HepG2 (cell line): ENCODE data around the gene MFAP4. TPM values are rescaled to one million over a fixed set of nuclear protein-coding genes. Genes with fewer than 3 reads are reported as not detected.

Source experiments
- ARID4A ChIP-seq: sonication (generic); formaldehyde crosslinking; IDR thresholded peaks from 2 replicates; pipeline ENCODE4 v1.5.0; 2020; ENCODE audit warnings: mild to moderate bottlenecking, missing genetic modification reagents, borderline replicate concordance
- ARNT2 ChIP-seq: sonication (generic); formaldehyde crosslinking; IDR thresholded peaks from 2 replicates; pipeline ENCODE4 v1.8.0; 2022; ENCODE audit warnings: mild to moderate bottlenecking, low read depth, missing genetic modification reagents, moderate library complexity
- ASH2L ChIP-seq: fragments of 300-600, 200-600 bp; sonication (generic); IDR thresholded peaks from 2 replicates; pipeline ENCODE4 v1.7.0; 2017; ENCODE audit warnings: low read depth, mild to moderate bottlenecking, moderate library complexity, mixed read lengths, low read length; ENCODE audit not compliant: insufficient read length
- ATF7-NPFF ChIP-seq: sonication (generic); formaldehyde crosslinking; IDR thresholded peaks from 2 replicates; pipeline ENCODE4 v1.8.1; 2023; ENCODE audit warnings: mild to moderate bottlenecking, low read depth, missing genetic modification reagents, moderate library complexity
- MXD4 ChIP-seq: IDR thresholded peaks from 2 replicates; pipeline ENCODE4 v1.6.1; 2016; ENCODE audit warnings: mild to moderate bottlenecking, missing biosample characterization, missing genetic modification reagents
- NR0B2 ChIP-seq: sonication (generic); formaldehyde crosslinking; IDR thresholded peaks from 2 replicates; pipeline ENCODE4 v1.4.0; 2020; ENCODE audit warnings: mild to moderate bottlenecking, missing genetic modification reagents
- PHF5A ChIP-seq: IDR thresholded peaks from one replicate; pipeline ENCODE4 v1.6.1; 2018; ENCODE audit warnings: low read depth, missing genetic modification reagents; ENCODE audit not compliant: unreplicated experiment
- SKI ChIP-seq: fragments of 450-650 bp; IDR thresholded peaks from one replicate; pipeline ENCODE4 v1.6.1; 2018; ENCODE audit warnings: mild to moderate bottlenecking; ENCODE audit not compliant: partially characterized antibody
- SP1 ChIP-seq, 2 experiments: fragments of 450-650 bp in 1 of 2; sonication (generic) in 1 of 2; formaldehyde crosslinking in 1 of 2; IDR thresholded peaks; 2 replicates each; pipeline versions ENCODE4 v1.4.0 to v1.6.1; 2016 to 2020; ENCODE audit warnings: missing genetic modification reagents in 1 of 2
- SP2 ChIP-seq: sonication (generic); formaldehyde crosslinking; IDR thresholded peaks from 2 replicates; pipeline ENCODE4 v1.5.1; 2020; ENCODE audit warnings: mild to moderate bottlenecking, missing genetic modification reagents
- THYN1 ChIP-seq: sonication (generic); formaldehyde crosslinking; IDR thresholded peaks from 2 replicates; pipeline ENCODE4 v1.8.1; 2023; ENCODE audit warnings: low read depth, mild to moderate bottlenecking, moderate library complexity, missing genetic modification reagents, borderline replicate concordance
- ZFP37 ChIP-seq: sonication (generic); formaldehyde crosslinking; IDR thresholded peaks from 2 replicates; pipeline ENCODE4 v1.4.0; 2020; ENCODE audit warnings: missing genetic modification reagents, borderline replicate concordance
- ZNF749 ChIP-seq: sonication (generic); formaldehyde crosslinking; IDR thresholded peaks from 2 replicates; pipeline ENCODE4 v1.8.0; 2022; ENCODE audit warnings: mild to moderate bottlenecking, missing genetic modification reagents, moderate library complexity, borderline replicate concordance
- ZNF777 ChIP-seq: sonication (generic); formaldehyde crosslinking; IDR thresholded peaks from 2 replicates; pipeline ENCODE4 v1.4.0; 2020; ENCODE audit warnings: missing genetic modification reagents
- ZNF891 ChIP-seq: sonication (generic); formaldehyde crosslinking; IDR thresholded peaks from 2 replicates; pipeline ENCODE4 v1.5.0; 2020; ENCODE audit warnings: mild to moderate bottlenecking, missing genetic modification reagents
- polyA plus RNA-seq, 8 experiments: library from polyadenylated mRNA; depleted of rRNA in 3 of 8; stranded (reverse) in 7 of 8; unstranded in 1 of 8; fragments of >200 nt; fragmentation: Illumina TruSeq in 4 of 8; extraction: Trizol in 4 of 8; gene quantifications; 2 replicates each; pipeline versions ENCODE4 v1.2.1 to v1.2.3, GENCODE V29; 2011 to 2016; ENCODE audit warnings: low read depth in 4 of 8, missing spikeins in 1 of 8, mixed read lengths in 1 of 8; ENCODE audit not compliant: insufficient read depth in 1 of 8
- total RNA-seq, 5 experiments: library from RNA; depleted of rRNA; stranded (reverse); fragments of >200 nt; fragmentation: Illumina TruSeq; extraction: Trizol; gene quantifications; 2 replicates each; pipeline ENCODE4 v1.2.3, GENCODE V29; 2016; ENCODE audit warnings: low read depth in 1 of 5
- TF ChIP-seq, protein P1 (sequence below): sonication (generic); formaldehyde crosslinking; IDR thresholded peaks from 2 replicates; pipeline ENCODE4 v1.9.0; 2022; ENCODE audit warnings: missing genetic modification reagents, mild to moderate bottlenecking, borderline replicate concordance

The MFAP4 gene
- total and polyA plus RNA-seq, 2 of the 13 experiments (the other 11 are each of a cell fraction or from before 2014, with no cell fraction given): 0.08 TPM; not detected in 1

DNA sequence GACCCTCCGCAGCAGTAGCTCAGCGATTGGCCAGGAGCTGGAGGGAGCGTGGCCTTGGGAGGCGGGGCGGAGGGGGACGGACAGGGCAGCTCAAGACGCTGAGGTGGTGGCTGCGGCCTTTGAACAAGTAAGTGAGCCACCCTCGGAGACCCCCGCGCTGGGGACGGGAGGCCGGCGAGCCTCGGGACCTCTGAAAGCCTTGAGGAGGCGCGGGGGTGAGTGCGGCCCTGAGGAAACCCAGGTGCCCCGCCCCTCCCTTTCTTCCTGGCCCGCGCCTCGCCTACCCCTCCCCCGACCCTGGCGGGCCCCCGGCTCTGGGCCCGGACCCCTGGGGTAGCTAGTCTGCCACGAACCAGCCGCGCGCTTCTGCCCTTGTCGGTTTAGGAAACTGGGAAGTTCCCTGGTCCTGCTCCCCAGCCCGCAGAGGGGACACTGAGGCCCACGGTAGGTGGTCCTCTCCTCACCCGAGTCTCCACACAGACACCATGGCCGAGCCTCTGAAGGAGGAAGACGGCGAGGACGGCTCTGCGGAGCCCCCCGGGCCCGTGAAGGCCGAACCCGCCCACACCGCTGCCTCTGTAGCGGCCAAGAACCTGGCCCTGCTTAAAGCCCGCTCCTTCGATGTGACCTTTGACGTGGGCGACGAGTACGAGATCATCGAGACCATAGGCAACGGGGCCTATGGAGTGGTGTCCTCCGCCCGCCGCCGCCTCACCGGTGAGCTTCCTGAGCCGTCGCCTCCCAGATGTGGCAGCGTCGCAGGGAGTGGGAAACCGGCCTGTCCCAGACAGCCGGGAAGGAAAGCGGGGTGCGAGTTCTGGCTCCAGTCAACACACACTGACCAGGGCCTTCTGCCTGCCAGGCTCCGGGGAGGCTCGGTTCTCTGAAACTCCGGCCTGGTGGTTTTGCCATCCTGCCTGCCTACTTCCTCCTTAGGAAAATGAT, 8.3 kb downstream of the MFAP4 start, which contains the start of gene MAPK7 (continued):
- TF ChIP-seq ATF7-NPFF: 0 out of 2 replicates have a peak, but pooled peaks have one; percentile 59
- TF ChIP-seq ASH2L: peak; percentile 11
- no peak for TF ChIP-seq SKI
- TF ChIP-seq ZNF777 (CRISPR knock-in tag): 0 out of 2 replicates have a peak, but pooled peaks have one; percentile 41
- 0 out of 2 replicates have a peak, but pooled peaks have one; percentile 48 for TF ChIP-seq ARNT2 (CRISPR knock-in tag)
- no peak for TF ChIP-seq THYN1
- TF ChIP-seq ARID4A (CRISPR knock-in tag): peak; percentile 47
- no peak for TF ChIP-seq PHF5A (CRISPR knock-in tag)
- peak; percentile 84; the same call in 1 of the 2 replicates for TF ChIP-seq ZNF749 (CRISPR knock-in tag)
- TF ChIP-seq, protein P1, sequence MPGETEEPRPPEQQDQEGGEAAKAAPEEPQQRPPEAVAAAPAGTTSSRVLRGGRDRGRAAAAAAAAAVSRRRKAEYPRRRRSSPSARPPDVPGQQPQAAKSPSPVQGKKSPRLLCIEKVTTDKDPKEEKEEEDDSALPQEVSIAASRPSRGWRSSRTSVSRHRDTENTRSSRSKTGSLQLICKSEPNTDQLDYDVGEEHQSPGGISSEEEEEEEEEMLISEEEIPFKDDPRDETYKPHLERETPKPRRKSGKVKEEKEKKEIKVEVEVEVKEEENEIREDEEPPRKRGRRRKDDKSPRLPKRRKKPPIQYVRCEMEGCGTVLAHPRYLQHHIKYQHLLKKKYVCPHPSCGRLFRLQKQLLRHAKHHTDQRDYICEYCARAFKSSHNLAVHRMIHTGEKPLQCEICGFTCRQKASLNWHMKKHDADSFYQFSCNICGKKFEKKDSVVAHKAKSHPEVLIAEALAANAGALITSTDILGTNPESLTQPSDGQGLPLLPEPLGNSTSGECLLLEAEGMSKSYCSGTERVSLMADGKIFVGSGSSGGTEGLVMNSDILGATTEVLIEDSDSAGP (CRISPR knock-in tag): 0 out of 2 replicates have a peak, but pooled peaks have one; percentile 14
- TF ChIP-seq NR0B2 (CRISPR knock-in tag): 0 out of 2 replicates have a peak, but pooled peaks have one; percentile 9
- TF ChIP-seq ZNF891 (CRISPR knock-in tag): peak; percentile 60; the same call in 1 of the 2 replicates
- TF ChIP-seq SP1 (IDR thresholded peaks at IDR 0.05): no peak
- peak; percentile 77; the same call in 1 of the 2 replicates for TF ChIP-seq SP1 (CRISPR knock-in tag; IDR thresholded peaks at IDR 0.05)
- 0 out of 2 replicates have a peak, but pooled peaks have one; percentile 12 for TF ChIP-seq MXD4 (CRISPR knock-in tag)
- no peak for TF ChIP-seq ZFP37
- TF ChIP-seq SP2: peak; percentile 90; the same call in 1 of the 2 replicates
